IPS-NIHi11 (cell line): ENCODE measurements around the gene ZNF70.

Source experiments
- DNase-seq: peaks from one replicate; pipeline ENCODE4 v3.0.0; 2012; ENCODE audit warnings: mixed read lengths, low spot score

ZNF70 gene

DNA sequence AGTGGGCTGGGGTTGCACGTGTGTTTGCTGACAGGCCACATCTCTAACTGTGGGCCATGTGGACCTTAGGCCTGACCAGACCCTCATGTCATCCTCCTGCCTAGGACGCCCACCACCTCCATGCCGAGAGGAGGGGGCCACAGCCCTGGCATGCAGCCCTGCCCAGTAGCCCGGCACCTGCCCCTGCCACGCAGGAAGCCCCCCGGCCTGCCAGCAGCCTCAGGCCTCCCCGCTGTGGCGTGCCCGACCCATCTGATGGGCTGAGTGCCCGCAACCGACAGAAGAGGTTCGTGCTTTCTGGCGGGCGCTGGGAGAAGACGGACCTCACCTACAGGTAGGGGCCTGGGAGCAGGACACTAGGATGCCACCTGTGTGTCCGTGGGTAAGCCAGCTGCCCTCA is 28.2 kb upstream of the ZNF70 start:
- DNase-seq = no peak

DNA sequence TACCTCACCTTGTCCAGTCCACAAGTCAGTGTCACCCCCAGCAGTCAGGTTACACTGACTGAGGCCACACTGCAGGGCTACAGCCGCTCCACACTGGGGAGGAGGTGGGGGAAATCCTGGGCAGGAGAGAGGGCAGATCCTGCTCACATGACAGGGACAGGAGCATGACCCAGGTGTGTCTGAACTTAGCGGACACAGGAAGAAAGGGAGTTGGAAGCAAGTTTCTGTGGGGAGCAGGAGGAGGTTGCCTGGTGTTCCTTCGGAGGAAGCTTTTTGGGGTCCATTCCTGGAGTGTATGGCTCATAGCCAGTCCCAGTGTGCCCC is 27.6 kb upstream of the ZNF70 start:
- no peak for DNase-seq

GRCh38 chr22:23777776-23778576 is 27.1 kb upstream of the ZNF70 start:
- no peak for DNase-seq

GRCh38 chr22:23775779-23776375 is 25.0 kb upstream of the ZNF70 start:
- no peak for DNase-seq

DNA sequence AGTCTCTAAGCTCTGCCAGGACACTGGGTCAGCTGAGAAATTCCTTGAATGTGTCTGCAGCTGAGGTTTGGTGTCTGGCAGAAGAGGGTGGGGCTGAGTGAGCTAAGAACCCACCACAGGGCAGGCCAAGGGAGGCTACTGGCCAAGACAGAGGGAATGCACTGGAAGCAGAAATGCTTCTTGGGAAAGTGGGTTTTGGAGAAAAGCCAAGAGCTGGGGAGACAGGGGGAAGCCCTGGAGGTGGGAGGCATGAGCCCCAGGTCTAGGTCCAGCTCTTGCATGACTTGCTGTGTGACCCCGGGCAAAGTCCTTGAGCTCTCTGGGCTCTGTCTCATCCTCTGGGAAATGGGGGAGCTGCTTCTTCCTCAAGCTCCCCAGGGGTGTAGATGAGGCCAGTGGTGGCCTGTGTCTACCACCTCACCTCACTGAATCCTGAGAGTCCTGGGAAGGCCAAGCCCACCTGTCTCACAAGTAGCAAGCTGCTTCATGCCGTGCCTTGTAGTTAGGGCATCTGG is 24.1 kb upstream of the ZNF70 start:
- no peak for DNase-seq

DNA sequence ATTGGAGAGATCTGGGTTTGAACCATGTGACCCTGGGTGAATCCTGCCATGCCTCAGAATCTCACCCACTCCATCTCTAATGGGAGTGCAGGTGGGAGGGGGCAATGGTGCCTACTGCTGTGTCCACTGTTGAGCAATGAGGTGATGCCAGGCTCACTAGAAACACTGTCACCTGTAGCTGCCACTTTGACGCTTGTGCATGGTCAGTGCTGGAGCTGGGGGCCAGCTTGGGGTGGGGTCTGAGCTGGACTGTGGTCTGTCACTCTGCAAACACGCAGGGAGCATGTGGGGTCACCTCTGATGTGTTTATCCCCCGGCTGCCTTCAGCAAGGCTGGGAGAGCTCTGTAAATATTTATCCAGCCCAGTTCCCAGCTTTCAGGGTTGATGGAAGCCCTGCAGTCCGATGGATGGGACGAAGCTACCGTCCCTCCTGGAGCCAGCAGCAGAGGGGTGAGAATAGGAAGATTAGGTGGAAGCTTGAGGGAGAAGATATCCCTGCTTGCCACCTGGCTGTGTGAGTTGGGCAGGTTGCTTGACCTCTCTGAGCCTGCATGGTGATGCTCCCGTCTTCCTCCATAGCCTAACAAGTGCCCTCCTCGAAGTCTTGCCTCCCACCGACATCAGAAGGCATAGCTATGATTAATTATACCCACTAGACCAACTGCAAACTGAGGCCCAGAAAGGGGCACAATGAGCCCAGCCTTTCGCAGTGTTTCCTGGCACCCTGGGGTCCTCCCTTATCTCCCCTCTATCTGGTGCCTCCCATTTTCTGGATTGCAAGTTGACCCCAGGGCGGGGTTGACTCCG is 23.4 kb upstream of the ZNF70 start:
- DNase-seq = no peak

DNA sequence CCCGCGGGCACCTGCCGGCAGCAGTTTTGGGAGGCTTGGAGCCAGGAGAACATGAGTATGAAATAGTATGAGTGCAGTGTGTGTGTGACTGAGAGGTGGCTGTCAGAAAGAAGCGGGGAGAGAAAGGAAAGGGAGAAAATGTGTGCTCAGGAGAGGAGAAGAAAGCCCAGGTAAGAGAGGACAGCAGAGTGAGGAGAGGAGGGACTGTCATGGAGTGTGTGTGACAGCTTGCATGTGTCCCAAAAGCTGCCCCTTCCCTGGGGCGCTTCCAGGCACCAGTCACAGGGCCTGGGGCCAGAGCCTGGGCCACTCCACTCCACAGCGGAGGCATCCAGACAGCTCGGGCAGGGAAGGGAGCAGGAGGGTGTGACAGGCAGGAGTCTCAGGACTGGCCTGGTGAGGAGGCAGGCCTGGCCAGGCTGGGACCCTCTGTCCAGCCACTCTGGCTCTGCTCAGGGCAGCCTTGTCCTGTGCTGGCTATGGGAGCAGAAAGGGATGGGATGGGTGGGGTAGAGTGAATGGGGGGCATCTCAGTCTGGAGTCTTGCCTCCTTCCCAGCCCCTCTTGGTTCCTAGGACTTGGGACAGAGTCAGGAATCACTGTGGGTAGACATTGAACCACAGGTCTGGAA is 22.7 kb upstream of the ZNF70 start:
- DNase-seq = no peak

GRCh38 chr22:23772649-23773473 is 21.9 kb upstream of the ZNF70 start, which contains the start of gene MMP11:
Gene MMP11 (plus strand): TSS chr22:23772849. CDS start chr22:23772871, 22 bp downstream.
- DNase-seq = peak; percentile 86

DNA sequence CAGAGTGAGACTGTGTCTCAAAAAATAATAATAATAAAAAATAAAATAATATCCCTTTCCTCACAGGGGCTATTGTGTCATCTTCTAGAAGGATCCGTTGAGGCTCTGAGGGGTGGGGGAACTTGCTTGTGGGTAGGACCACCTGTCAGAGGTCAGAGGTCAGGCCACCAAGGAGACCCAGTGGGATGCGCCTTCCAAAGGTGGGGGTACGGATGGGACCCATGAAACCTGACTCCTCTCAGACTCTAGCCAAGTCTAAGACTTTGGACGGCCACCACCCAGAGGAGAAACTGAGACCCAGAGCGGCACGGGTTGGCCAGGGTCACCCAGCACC is 21.4 kb upstream of the ZNF70 start:
- DNase-seq = no peak

DNA sequence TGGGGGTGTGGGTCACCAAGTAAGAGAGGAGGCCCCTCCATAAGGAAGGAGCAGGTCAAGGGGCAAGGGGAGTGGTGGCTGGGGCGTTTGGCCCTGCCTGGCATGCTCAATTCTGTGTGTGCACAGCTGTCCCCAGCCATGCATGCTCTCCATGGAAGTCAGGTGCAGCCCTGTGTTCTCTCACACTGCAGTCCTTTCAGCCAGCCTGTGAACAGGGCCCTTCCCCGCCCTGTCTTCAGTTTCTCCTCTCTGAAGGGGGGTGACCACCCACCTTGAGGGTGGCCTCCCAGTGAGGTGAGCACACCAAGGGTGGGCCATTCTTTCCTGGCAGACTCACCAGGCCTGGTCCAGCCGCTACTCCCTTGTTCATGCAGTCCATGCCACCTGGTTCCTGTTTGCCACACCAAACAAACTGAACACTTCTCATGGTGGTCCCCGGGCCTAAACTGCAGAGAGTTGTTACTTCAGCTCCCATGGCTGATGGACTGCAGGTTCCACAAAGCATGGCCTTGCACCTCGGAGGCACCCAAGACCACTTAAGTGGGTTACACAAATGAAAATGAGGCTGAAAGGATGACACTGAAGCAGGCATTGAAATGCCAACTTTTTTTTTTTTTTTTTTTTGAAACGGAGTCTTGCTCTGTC is 18.5 kb upstream of the ZNF70 start:
- no peak for DNase-seq

GRCh38 chr22:23767673-23768548 is 17.0 kb upstream of the ZNF70 start, which contains the start of gene CHCHD10:
Gene CHCHD10 (minus strand): TSS chr22:23767972. CDS start chr22:23767874, 98 bp downstream.
- peak; percentile 83 for DNase-seq

DNA sequence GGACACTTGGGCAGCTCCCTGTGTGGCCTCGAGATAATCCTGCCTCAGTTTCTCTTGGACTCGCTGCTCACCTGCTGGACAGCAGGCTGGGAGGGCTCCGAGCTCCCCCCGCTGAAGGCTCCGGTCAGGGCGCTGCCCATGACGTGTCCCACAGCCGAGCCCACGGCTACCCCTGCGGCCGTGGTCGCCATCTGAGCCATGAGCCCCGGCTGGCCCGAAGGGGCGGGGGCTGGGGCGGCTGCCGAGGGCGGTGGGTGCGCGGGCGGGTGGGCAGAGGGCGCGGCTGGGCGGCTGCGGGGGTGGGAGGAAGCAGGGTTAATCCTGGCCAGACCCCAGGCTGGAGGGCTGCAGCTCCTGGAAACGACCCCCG is 16.4 kb upstream of the ZNF70 start:
- no peak for DNase-seq

DNA sequence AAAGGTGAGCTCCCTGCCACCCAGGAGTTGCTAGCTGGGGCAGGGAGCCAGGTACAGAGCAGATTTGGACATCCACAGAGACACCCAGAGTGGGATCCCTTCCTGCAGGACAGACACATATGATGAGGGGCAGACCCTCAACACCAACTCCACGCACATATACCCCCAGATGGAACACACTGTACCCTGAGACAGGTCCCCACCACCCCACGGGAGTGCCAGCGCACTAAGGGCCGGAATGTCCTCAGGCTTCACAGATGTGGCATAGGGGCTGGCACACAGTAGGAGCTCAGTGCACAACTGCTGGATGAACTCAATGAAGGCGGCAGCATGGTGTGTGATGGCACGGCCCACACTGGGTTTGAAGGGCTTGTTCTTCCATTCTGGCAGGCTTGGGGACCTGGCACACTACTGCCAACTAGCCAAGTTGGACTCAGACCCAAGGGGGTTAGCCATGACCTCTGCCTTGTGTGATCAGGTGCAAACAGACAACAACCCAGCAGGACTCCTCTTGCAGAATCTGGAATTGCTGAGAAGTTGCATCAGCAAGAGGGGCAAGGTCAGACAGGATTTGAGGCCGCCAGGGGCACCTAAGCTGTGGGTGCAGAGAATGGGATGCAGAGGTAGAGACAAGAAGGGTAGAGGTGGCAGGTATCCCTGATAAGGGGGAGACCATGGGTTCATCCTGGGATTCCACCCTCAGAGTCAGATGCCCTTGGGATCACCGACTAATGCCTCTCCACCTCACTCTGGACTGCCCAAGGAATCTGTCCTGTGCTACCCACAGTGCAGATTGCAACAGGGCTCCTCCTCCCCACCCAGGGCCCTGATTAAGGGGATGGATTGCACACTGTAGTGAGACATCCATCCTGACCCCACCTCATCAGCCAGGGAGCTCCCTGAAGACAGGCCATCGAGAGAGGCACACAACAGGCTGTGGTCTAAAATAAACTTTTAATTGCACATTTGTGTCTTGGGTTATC is 14.3 kb upstream of the ZNF70 start:
- no peak for DNase-seq

- no peak for DNase-seq
These were observed 13.0 kb upstream of the ZNF70 start for GRCh38 chr22:23763954-23764353.

DNA sequence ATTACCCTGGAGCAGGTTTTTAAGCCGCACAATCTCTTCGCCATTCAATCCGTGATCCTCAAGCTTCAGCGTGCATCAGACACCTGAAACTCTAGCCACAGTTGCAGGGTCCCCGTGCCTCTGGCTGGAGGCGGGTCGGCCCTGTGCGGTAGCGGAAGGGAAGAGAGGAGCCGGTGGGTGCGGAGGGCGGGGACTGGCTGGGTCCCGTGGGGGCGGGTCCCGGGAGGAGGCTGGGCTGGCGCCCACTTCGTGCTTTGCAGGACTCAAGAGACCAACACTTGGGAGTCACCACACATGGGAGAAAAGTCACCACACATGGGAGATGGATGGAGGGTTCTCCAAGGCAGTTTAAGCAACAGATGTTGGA is 12.7 kb upstream of the ZNF70 start:
- no peak for DNase-seq

GRCh38 chr22:23762842-23763578 is 12.1 kb upstream of the ZNF70 start, which contains the start of gene C22orf15:
Gene C22orf15 (plus strand): TSS chr22:23762990. CDS start chr22:23763307, 317 bp downstream.
- peak; percentile 57 for DNase-seq

DNA sequence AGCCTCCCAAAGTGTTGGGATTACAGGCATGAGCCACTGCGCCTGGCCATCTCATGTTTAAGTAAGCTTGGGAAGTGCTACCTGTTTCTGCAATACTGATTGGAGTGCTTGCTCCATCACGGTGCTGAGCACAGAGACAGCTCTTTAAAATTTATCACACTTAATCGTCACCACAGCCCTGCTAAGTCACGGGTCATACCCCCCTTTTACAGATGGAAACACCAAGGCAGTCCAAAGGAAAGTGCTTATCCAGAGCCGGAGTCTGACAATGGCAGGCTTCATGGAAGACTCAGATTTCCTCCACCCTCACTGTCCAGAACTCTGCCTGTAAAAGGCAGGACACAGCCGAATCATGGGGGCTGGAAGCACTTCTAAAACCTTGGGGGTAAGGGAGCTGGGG is 9.1 kb upstream of the ZNF70 start:
- no peak for DNase-seq

DNA sequence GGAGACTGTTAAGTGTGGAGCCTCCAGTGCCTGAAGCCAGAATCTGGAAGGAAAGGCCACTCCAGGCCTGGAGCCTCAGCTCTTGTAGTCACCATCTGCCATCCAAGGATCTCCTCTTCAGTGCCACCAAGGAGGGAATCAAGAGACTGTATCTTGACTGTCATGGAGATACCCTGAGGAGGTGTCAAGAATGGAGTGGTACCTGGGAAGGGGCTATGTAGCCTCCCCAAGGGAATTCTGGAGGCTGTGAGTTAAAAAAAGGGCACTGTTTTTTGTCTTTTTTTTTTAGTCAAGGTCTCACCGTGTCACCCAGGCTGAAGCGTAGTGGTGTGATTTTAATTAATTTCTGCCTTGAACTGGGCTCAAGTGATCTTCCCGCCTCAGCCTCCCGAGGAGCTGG is 8.7 kb upstream of the ZNF70 start:
- no peak for DNase-seq
